CD4-positive, alpha-beta T cell treated with Interleukin-12 subunit alpha and Interleukin-12 subunit beta, for 1 hour (primary cell): ENCODE data around the gene OR6B2.

Source experiments
- DNase-seq: peaks from one replicate; pipeline ENCODE4 v3.0.0-alpha.2; 2020

OR6B2 gene

DNA sequence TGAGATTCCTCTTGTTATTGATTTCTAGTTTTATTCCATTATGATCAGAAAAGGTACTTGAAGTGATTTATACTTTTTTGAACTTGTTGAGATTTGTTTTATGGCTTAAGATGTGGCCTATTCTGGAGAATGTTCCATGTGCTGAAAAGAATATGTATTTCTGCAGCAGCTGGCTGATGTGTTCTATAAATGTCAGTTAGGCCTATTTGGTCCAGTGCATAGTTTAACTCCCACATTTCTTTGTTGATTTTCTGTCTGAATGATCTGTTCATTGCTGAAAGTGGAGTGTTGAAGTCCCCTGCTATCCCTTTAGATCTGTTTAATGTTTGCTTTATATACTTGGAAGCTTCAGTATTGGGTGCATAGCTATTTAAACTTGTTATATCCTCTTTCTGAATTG is 7.1 kb upstream of the OR6B2 start:
- DNase-seq, result no peak

DNA sequence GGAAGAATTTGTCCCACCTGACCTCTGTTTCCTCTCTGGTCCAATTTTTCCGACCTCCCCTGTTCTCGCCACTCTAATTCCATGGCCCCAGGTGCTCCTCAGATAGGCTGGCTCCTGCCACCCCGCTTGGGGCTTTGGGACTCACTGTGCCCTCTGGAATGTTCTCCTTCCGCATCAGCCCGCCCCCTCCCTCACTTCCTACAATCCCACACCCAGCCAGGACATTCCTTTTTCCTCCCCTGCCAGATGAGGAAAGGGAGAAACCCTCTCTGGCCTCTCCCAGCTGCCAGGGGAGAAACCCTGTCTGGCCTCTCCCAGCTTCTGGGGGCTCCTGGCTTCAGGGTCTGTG is 3.1 kb upstream of the OR6B2 start:
- no peak for DNase-seq

DNA sequence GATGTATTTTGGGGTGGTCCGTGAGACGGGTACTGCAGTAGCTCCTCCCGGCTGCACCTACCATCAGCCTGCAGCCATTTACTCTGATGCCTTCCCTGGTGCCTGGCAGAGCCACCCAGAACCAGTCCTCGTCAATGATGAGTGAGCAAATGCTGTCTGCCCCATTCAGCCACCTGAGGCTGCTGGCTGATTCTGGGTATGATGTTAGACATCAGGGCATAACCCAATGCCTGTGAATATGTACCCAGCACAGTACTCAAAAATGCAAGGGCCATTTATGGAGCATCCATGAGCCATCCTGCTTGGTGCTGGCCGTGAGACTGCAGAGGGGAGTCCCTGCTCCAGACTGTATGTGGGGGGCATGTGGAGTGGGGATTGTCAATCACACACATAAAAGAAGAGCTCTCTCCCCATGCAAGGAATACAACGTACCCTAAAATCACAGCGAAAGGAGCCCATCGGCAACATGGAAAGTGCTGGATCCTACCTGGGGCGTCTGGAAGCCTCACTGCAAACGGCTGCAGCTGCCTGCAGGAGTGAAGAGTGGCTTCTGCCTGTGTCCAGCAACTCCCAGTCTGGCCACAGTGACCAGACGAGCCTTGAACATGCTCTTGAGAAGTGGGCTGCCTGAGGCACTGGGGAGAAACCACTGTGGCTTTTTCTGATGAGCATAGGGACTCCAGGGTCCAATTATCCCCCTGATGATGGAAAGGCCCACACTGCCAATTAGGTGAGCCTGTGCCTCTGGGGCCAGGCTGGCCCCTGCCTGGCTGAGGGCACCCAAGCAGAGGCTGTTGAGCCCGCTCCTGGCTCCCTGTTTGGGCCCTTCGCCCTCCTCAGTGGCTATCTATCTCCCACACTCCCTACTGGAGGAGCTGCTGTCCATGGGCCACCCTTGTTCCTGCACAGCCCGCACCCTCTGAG is 2.4 kb upstream of the OR6B2 start:
- no peak for DNase-seq

DNA sequence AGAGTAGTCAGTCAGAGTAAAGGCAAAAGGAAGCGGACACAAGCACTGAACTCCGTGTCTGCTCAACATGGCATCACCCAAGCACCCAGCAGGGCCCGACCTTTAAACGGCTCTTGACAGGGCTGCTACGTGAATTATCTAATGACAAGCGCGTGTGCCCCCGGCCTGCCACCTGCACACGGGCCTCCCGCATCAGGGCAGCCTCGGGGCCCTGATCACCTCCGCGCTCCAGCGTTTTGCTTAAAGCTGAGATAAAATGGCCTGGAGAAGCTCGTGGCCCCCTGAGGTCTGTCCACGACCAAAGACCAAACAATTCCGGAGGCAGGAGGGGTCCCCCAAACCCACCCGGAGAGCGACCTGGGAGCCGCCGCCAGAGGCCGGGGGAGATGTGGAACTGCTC is 5.5 kb downstream of the OR6B2 start:
- DNase-seq, result peak; percentile 34

DNA sequence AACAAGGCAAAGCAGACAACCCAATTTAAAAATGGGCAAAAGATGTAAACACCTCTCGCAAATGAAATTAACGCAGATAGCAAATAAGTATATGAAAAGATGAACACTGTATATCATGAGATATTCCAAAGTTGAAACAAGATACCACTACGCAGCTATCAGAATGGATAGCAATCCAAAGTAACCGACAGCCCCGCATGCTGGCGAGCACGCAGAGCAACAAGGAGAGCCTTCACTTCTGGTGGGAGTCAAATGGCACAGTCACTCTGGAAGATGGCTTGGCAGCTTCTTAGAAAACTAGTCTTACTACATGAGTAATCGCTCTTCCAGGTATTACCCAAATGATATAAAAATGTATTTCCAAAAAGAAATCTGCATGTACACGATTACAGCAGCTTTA is 6.4 kb downstream of the OR6B2 start:
- no peak for DNase-seq

DNA sequence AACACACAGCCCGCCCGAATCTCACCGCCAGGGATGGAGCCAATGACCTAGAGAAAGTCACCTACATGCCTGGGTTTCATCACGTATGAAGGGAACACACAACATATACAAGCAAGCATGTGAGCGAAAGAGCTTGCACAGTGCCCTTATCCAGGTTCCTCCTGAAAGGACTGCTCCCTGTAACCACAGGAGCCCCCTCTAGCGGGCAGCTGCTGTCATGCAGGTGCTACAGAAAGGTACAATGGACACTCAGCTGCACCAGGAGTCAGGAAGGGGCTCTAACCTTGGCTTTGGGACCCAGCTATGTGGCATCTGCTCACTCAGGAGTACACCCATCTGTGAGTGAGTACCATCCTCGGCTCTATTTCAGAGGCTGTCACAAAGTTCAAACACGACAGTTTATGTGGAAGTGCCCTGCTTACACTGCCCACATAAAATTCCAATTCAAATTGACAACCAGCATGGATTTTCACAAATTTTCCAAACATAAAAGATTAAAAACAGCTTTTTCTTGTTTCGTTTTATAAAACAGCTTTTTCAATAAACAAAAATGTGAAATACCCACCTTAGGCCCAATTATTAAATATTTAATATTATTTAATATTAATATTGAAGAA is 8.6 kb downstream of the OR6B2 start:
- DNase-seq, result peak; percentile 67

DNA sequence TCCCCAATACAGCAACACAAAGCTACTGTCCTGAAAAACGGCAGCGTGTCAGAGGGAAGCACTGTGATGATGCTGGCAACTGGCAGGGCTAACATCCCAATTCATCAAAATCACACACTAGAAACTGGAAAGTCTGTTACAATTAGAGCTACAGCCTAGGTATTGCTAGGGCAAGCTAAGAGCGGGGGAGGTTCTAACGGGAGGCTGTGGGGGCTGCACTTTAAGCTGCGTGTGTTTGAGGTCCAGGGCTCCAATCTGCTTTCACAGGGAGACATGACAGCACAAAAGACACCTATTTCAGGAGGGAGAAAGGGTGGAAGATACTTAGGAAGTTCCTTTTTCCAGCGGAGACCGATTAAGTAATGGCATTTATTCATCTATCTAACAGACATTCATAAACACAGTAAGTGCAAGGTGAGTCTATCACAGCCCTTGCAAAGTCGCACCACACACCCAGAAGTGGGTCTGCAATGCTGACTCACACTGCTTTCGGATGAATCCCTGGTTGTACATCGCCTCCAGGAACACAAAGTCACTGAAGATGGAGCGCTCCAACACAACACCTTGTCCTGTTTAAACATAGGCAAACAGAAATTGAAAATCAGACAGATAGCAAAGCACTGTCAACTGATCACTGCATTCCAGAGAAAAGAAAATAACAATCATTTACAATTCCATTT is 12.0 kb downstream of the OR6B2 start:
- no peak for DNase-seq

DNA sequence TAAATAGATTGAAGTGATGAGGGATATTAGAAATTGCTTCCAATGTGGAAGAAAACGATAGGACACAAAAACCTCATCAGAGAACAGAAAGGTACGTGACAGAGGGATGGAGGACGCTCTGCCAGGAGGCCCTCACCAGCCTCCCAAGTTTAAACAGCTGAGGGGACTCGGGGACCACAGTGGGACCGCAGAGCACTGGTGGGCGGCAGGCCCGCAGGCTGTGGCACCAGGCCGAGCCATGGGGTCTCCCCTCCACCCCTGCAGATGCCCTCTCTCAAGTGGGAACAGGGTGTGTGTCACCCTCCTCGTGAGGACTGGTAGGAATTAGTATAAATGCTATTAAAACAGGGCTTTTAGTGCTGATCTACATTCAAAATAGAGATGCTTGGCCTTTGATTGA is 15.9 kb downstream of the OR6B2 start:
- no peak for DNase-seq

DNA sequence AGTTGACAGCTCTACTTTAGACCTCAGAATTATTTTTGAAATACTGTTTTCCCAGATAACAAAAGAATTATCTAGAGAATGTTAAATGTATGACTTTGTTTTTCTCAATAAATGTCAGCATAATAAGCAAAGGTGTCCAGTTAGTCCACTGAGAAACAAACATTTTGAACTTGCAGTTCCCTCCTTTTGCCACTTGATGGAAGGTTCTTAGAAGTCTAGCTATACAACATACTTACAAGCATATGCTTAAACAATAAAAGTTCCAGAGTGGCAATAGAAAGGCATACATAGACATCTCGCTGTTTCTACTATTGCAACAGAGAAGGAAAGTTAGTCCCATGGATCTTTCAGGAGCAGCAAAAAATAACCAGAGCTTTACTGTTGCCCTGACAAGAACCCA is 16.9 kb downstream of the OR6B2 start:
- DNase-seq, result no peak

DNA sequence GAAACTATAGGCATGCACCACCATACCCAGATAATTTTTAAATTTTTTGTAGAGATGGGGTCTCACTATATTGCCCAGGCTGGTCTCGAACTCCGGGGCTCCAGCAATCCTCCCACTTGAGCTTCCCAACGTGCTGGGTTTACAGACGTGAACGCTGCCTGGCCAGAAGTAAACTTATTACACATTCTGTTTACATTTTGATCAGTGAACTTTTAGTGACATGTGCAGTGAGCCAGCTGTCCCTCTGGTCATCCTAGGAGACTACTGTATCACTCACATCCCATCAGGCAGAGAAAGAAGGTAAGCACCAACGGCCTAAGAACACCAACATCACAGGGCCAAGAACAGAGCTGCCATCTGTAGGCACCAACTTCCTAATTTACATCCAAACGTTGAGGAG is 27.2 kb downstream of the OR6B2 start:
- DNase-seq, result no peak

DNA sequence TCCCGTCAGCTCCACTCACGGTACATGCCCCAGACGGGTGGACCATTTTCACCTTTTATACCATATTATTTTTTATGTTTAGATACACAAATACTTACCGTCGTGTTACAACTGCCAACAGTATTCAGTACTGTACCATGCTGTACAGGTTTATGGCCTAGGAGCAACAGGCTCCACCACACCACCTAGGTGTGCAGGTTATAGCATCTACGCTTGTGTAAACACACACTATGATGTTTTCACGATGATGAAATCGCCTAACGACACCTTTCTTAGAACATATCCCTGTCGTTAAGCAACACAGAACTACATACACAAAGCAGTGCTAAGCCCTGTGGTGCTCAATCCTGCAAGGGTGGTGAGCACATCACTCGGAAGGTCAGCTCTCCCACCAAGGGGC is 29.6 kb downstream of the OR6B2 start:
- no peak for DNase-seq

DNA sequence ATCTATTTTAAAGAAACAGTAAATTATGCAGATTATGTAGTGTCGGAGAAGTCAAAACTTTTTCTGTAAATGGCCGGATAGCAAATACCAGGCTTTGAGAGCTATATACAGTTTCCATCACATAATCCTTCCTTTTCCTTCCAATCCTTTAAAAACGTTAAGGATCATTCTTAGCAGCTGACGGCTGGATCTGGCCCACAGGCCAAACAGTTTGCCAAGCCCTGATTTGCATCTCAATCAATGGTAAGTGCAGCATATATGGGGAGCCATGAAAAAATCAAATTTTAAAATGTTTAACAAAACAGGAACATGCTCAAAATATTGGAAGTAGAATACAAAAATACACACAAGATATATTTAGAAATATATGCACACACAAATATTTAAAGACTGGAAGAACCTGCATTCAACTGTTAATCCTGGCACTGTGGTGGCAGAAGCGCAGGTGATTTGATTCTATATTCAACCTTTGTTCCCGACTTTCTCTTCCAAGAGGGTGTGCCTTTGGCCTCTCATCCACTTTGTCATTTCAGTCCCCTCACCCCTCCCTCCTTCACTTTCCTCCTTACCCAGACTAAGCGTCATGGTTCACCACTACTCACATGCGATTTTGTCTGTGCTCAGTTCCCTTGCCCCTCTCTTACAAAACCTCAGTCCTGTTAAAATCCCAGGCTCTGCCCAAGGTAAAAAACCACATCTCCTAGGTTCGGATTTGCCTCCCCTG is 32.4 kb downstream of the OR6B2 start:
- no peak for DNase-seq

DNA sequence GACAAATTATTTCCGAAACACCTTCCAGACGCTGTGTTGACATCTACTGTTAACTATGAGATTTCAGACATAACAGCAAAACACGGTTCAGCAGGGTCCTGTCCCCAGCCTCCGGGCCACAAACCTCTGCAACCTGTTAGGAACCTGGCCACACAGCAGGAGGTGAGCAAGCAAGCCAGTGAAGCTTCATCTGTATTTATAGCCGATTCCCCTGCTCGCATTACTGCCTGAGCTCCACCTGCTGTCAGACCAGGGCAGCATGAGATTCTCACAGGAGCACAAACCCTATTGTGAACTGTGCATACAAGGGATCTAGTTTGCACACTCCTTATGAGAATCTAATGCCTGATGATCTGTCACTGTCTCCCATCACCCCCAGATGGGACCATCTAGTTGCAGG is 36.1 kb downstream of the OR6B2 start:
- DNase-seq, result no peak

DNA sequence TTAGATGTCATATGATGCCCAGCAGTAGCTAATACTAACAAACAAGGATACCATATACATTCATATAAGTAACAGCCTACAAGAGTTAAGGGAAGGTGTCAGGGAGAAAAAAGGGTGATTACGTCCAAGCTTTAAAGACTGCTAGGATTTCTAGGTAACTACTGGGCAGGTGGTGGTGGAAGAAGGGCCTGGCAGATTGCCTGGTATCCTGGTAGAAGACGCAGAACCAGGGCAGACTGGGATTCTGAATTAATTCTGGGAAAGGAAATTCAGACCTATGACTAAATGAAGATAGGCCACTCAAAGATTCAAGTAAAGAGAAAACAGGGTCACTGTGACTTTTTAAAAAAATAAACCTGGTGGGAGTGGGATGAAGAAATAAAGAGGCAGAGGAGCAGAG is 36.9 kb downstream of the OR6B2 start:
- no peak for DNase-seq

DNA sequence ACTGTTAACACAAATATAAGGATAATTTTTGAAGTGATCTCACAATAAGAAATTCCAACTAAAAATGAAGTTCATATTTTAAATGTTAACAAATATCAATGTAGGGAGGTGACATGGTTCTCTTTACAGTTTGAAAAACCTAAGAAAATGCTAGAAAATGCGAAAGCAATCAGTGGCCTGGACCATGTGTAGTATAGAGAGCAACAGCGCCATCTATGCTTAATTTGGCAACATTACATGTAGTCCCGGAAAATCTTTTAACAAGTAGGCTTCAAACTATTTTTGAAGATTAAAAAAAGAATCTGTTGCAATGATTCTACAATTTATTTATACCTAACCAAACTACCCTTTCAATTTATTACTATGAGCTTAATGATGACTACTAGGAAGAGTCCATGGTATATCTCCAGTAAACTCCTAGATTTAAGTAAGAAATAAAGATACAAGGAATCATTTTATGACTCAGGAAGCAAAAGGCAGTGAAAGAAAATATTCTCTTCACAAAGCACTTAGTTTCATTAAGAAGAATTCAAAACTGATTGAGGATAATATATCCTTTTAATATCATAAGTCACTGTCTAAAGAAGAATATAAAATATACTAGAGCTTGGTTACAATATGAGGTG is 38.4 kb downstream of the OR6B2 start:
- DNase-seq, result peak; percentile 56

DNA sequence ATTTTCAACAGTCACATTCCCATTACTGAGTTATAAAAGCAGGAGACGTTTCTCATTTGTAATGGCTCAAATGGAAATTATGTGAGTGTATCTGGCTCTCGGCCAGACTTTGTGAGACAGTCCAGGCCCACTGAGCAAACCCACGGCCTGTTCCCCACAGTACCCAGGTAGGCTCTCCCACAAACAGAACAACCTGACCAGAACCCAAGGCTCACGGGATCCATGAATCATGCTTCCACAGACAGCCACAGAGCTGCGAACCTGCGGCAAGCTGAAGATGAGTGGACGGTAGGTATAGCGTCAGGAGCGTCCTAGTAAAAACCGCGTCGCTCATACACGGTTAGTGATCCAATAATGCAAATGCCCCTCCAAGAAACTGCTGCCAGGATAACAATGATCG is 39.3 kb downstream of the OR6B2 start:
- no peak for DNase-seq

DNA sequence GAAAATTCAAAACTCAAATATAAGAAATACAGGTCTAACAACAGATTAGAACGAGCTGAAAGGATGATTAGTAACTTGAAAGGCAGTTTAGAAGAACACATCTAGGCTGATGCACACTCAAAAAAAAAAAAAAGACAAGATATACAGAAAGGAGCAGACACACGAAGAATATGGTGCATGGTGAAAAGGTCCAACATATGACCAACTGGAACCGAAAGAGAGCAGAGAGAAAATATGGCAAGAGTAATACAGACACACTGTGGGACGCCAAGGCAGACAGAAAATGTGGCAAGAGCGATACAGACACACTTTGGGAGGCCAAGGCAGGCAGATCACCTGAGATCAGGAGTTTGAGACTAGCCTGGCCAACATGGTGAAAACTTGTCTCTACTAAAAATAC is 44.9 kb downstream of the OR6B2 start:
- DNase-seq, result no peak

DNA sequence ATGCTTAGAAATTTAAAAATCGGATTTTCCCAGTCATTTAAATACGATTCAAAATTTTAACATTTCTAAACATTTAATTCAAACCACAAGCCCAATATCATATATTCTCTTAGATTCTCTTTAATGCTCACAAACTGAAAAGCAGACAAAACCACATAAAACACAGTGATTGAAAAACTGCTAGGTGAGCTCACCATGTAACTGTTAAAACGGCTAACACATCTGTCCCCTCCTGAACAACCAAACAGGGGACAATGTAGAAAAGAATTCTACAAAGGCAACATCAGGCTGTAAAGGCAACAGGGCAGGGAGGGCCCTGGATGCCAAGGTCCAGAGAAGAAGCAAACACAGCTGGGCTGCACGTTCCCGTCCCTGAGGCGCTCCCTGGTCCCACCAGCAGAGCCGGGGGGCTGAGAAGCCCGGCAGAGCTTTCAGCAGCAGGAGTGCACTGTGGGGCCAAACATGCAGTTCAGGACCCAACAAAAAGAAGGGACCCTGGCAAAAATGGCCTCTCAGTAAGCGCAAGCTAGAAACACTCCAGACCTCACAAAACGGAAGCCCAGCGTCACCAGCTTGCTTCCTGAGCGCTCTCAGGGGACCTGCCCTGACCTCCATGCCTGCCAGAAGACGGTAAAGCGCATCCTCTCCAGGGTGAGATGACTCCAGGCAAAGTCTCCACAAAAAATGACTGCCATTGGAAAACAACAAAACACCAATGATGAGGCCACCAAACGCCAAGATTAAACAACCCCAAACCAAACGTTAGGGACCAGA is 45.6 kb downstream of the OR6B2 start:
- DNase-seq, result no peak

DNA sequence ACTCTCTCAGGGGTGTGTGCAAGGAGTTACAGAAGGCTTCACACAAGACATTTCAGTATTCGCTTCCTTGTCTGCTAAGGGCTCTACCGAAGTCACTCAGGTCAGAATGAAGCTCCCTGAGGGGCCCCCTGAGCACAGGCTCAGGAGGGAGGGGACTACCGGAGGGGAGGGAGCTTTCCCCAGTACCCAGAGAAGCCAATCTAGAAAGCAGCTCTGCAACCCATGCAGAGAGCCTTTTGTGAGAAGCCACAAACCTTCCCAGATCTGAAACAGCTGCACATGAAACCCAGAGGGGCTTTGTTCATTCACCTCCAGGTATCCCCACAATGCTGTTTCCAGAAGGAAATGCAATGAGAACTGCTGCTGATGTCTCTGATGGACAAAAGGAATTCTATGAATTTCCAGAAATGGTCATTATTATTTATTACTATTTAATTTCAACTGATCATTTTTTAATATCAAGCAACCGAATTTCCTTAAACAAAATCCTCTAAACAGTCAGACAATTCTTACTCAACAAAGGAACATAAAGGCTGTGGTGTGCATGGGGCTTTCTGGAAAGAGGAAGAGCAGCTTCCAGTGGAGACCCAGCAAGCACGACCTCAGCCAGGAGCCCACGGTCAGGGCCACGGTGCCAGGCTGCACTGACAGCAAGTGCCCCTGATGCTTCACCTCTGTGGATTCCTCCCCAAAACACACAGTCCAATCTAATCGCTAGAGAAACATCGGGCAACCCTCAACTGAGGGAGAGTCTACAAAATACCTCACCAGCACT is 47.0 kb downstream of the OR6B2 start:
- DNase-seq, result no peak
